GM21576 (cell line): ENCODE measurements around the gene COL3A1.

ENCODE experiments used
- ATAC-seq: cut with Tn5 transposase; IDR thresholded peaks from one replicate; pipeline ENCODE4 v1.9.1; 2021; ENCODE audit warnings: mild to moderate bottlenecking, moderate library complexity; ENCODE audit not compliant: unreplicated experiment

Gene COL3A1

GRCh38 chr2:188975497-188976102, 1.4 kb downstream of the COL3A1 start:
- ATAC-seq = no peak

DNA sequence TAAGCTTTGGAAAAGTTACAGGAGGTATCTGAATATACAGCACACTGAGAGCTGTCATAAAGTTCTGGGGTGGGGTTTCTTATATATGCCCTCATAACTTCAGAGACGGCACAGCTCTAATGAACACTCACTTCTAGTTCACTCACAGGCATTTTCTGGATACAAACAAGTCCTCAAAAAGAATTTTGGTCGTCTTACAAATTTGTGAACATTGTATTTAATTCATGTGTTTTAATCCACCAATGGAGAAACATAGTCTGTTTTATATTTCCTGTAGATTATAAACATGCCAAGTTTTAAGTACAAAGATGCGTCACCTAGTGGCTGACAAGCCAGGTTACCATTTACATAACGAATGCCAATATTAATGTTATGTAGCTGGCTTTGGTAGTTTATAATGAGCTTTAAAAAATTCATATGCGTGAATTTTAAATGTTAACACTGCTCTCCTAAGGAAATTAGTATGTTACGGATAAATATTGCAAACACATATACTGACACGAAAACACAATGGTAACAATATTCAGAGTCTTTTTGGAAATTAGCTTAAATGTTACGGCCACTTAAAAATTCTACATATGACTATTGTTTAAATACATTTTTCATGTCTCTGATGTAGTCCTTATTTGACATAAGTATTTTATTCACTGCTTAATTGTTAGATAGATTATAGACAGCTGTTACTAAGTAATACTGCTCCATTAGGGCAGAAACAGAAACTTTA, 2.5 kb downstream of the COL3A1 start:
- ATAC-seq = no peak

DNA sequence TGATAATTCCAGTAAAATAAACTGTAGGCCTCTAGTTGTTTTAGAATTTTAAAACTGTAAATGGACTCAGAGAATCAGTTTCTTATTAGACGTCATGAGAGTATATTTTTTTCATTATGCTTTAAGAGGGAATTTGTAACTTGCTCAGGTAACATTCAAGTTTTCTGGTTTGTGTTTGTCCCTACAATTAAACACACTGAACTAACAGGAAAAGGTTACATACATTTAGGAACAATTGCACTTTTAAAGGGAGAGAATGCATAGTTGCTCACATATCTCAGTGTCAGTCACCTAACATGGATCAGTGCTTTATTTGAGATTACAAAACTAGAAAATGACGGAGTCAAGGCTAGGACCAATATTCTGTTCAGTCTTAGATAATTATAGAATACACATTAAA, 3.1 kb downstream of the COL3A1 start:
- no peak for ATAC-seq

GRCh38 chr2:188978291-188979081, 4.3 kb downstream of the COL3A1 start:
- ATAC-seq = peak; percentile 81

DNA sequence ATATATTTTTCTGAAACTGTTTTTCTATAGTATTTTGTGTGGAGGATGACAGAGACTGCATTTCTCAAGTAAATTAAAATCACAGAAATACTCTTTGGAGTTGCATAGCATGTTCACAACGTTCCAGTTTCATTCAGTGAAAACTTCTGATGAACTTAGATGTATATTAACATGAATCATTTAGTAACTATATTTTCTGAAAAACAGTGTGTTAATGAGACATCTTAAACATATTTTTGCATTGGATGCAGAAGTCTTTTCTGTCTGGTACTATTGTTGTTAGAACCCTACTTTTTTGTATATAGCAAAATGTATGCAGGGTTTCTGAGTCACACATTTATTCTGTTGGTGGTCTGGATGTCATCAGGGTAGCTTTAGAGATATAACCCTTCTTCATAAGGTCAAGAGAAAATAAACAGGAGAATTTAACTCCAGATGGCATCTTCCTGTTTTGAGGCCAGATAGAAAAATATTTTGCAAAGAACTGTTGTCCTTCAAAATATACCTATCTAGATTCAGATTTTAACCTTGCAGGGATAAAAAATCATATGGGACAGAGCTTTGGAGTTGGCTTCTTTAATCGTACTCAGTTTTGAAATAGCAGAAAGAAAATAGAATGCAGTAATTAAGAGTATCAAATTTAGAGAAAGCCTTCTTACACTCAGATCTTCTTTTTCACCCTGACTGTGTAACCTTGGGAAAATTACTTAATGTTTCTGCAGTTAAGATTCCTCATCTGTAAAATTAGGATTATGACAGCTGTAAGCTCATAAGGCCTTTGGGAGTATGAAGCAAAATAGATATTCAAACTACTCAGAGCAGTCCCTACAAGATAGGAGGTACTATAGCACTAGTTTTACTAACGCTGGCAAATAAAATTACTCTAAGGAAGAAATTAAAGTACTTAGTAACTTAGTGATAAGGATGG, 5.3 kb downstream of the COL3A1 start:
- ATAC-seq = peak; percentile 2

DNA sequence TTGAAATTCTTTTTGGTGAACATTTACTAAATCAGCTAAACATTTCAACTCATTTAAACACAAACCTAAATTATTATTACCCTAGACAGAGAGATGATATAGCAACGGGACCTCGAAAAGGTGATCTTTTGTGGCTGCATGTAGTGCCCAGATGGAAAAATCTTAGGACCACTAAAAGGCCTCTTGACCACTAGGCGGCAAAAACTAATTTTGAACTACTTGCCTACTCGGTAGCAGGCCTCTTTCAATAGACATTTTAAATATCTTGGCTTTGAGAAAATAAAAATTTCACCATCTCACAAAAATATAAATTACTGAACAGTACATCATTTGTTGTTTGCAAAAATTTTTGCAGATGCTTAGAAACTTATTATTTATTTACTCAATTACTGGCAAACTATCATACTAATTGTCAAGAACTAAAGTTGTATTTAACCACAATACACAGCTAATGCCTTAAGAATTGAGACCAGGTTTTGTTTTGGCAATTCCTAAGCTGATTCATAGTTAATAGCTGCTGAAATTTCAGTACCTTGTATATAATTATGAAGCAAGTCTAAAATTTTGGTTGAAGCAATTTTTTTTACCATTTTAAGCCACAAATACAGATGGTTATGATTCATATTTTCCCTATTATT, 9.4 kb downstream of the COL3A1 start:
- no peak for ATAC-seq

- ATAC-seq = no peak
These were observed 9.9 kb downstream of the COL3A1 start for GRCh38 chr2:188984065-188984491.

- no peak for ATAC-seq
These were observed 10.5 kb downstream of the COL3A1 start for GRCh38 chr2:188984680-188985079.

- no peak for ATAC-seq
These were observed 12.7 kb downstream of the COL3A1 start for GRCh38 chr2:188986839-188987238.

GRCh38 chr2:188993247-188993646, 19.1 kb downstream of the COL3A1 start:
- ATAC-seq = no peak

- ATAC-seq = no peak
These were observed 23.1 kb downstream of the COL3A1 start for GRCh38 chr2:188997263-188997662.

GRCh38 chr2:189000221-189000620, 26.0 kb downstream of the COL3A1 start:
- ATAC-seq = no peak

DNA sequence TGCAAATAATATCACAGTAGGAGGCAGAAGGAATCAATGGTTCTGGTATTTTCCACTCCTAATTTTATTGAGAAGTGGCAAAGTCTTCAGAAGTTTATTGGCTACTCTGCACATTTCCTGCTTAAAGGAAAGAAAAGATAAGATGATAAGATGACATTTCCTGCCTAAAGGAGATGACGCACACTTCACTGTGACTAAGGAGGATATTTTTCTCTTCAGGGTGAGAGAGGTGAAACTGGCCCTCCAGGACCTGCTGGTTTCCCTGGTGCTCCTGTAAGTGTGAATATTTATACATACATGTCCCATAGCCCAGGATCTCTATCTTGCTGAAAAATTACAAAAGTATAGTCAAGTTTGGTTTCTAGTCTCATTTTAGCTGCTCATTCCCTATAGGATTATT, 27.9 kb downstream of the COL3A1 start:
- no peak for ATAC-seq

DNA sequence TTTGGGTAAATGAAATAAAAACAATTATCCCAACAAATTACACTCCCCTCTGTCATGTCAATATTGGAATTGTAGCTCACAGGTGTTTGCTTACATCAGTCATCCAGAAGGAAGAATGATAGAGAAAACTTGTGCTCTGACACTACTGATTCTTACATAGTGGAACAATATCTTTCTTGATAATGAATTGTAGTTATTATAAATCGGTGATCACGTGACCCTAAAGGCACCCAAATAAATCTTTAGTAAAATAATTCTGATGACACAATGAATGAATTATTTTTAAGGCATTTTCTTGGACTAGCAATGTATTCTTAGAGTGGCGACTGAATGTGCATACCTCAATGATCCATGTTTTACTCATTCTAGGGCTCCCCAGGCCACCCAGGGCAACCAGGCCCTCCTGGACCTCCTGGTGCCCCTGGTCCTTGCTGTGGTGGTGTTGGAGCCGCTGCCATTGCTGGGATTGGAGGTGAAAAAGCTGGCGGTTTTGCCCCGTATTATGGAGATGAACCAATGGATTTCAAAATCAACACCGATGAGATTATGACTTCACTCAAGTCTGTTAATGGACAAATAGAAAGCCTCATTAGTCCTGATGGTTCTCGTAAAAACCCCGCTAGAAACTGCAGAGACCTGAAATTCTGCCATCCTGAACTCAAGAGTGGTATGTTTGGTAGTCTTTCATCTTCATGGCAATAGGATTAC, 34.5 kb downstream of the COL3A1 start:
- no peak for ATAC-seq

DNA sequence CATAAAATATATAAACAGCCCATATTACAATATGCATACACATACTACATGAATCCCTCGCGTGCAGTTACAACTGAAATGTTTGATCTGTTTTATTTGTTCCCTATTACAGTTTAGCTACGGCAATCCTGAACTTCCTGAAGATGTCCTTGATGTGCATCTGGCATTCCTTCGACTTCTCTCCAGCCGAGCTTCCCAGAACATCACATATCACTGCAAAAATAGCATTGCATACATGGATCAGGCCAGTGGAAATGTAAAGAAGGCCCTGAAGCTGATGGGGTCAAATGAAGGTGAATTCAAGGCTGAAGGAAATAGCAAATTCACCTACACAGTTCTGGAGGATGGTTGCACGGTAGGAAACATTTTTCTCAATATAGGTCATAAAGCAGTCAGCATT, 36.4 kb downstream of the COL3A1 start:
- ATAC-seq = no peak

DNA sequence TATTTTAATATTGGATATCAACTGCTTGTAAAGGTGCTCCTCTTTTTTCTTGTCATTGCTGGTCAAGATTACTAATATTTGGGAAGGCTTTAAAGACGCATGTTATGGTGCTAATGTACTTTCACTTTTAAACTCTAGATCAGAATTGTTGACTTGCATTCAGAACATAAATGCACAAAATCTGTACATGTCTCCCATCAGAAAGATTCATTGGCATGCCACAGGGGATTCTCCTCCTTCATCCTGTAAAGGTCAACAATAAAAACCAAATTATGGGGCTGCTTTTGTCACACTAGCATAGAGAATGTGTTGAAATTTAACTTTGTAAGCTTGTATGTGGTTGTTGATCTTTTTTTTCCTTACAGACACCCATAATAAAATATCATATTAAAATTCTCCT, 38.2 kb downstream of the COL3A1 start:
- ATAC-seq = no peak

DNA sequence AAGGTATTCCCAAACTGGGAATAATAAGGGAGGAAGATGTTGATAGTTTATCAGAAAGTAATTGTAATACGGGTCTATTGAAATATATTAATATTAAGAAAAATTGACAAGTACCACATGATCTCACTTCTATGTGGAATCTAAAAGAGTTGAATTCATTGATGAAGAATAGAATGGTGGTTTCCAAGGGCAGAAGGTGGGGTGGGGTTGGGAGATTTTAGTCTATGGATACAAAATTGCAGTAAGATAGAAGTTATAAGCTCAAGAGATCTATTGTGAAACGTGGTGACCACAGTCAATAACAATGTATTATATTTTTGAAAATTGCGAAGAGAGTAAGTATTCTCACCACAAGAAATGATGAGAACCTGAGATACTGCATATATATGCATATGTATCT, 38.9 kb downstream of the COL3A1 start:
- no peak for ATAC-seq

DNA sequence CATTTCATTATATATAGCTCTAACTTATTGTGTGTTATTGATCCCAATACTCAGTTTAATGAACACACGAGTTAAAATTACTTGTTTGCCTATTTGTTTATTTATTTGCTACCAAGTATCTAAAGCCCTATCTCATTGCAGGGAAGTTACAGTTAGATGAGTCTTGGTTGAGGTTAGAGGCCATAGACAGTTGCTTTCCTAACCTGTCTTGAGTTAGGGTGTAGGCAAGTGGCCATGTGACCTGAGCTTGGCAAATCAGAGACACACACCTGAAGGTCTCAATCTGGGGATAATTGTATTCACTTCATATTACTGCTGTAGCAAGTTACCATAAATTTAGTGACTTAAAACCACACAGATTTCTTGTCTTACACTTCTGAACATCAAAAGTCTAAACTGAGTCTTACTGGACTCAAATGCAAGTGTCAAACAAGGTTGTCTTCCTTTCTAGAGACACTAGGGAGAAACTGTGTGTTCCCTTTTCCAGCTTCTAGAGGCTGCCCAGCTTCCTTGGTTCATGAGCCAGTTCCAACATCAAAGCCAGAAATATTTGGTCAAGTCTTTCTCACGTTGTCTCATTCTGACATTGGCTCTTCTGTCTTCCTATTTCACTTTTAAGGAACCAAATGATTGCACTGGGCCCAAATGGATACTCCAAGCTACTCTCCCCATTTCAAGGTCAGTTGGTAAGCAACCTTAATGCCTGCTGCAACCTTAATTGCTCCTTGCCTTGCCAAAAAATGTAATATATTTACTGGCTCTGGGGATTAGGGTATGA, 39.7 kb downstream of the COL3A1 start:
- no peak for ATAC-seq
